NT2/D1 (cell line): Measurements from ENCODE around the gene TMEM45A.

Source experiments
- YY1 ChIP-seq: IDR thresholded peaks from 2 replicates; pipeline ENCODE4 v1.6.1; 2011; ENCODE audit not compliant: insufficient read length, insufficient read depth
- ZNF274 ChIP-seq: IDR thresholded peaks from 2 replicates; pipeline ENCODE4 v1.6.1; 2011; ENCODE audit warnings: mild to moderate bottlenecking, low read depth, low read length

DNA sequence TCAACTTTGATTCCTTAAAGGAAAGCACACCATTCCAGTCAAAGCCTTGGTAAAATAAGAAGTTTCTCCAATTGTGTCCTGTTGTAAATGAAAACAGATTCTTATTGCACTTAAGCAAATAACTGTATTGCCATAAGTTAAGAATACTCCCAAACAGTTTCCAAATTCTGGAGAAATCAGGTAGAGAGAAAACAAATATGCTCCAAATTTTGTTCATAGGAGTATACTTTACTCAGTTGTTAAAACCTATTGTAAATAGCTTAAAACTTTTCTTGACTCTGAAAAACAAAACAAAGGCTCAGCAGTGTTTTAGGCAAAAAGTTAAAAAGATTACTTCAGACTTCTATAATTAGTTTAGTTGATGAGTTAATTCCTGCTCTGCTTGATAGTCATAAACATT, 48.7 kb upstream of the TMEM45A start:
- TF ChIP-seq YY1 (no peak), ZNF274 (no peak)
